GM10248 (cell line): ENCODE results near the gene AK8.

Experiments
- CTCF ChIA-PET: fragments of 300-600 bp; sonication (Branson Sonifier 250); formaldehyde crosslinking; extraction: SDS; loops from one replicate; lab custom pipeline; 2021; ENCODE audit warnings: antibody characterized with exemption; lab: Yijun Ruan, JAX
- POLR2A ChIA-PET: fragments of 350-650 bp; sonication (Branson Sonifier 250); formaldehyde crosslinking; extraction: SDS; loops from one replicate; lab custom pipeline; 2020; ENCODE audit warnings: antibody characterized with exemption; lab: Yijun Ruan, JAX
- DNase-seq: peaks from one replicate; pipeline ENCODE4 v3.0.0; 2012; ENCODE audit errors: extremely low spot score
- TF ChIP-seq, protein P1 (sequence below): IDR thresholded peaks from 2 replicates; pipeline ENCODE4 v1.5.1; 2012; ENCODE audit warnings: mild to moderate bottlenecking, low read depth; ENCODE audit errors: extremely low read depth, missing control alignments, control extremely low read depth

Gene AK8

DNA sequence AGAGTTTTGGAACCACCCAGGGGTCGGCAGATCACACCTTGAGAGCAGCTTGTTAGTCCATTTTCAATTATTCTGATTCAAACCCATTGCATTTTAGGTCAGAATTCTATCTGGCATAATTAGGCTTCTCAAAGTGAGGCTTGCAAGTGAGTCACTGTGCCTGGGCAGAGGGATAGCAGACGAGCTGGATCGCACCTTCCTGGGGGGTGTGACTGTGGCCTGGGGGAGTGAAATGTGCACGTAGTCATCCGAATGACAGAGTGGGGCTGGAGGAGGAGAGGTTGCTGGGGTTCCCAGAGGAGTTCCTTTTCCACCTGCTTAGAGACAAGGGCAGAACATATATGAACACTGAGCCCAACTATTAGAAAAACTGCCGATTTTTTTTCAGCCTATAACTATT is 32.3 kb upstream of the AK8 start:
- DNase-seq: no peak
- TF ChIP-seq, protein P1, sequence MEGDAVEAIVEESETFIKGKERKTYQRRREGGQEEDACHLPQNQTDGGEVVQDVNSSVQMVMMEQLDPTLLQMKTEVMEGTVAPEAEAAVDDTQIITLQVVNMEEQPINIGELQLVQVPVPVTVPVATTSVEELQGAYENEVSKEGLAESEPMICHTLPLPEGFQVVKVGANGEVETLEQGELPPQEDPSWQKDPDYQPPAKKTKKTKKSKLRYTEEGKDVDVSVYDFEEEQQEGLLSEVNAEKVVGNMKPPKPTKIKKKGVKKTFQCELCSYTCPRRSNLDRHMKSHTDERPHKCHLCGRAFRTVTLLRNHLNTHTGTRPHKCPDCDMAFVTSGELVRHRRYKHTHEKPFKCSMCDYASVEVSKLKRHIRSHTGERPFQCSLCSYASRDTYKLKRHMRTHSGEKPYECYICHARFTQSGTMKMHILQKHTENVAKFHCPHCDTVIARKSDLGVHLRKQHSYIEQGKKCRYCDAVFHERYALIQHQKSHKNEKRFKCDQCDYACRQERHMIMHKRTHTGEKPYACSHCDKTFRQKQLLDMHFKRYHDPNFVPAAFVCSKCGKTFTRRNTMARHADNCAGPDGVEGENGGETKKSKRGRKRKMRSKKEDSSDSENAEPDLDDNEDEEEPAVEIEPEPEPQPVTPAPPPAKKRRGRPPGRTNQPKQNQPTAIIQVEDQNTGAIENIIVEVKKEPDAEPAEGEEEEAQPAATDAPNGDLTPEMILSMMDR: no peak
- ChIA-PET CTCF (interaction anchor here (1.5 to 13.2 kb wide), 2 partner anchors 10 to 47 kb away, joined by 3 to 135 read pairs; no protein-coding TSS in a partner anchor), POLR2A (no interaction called here)

DNA sequence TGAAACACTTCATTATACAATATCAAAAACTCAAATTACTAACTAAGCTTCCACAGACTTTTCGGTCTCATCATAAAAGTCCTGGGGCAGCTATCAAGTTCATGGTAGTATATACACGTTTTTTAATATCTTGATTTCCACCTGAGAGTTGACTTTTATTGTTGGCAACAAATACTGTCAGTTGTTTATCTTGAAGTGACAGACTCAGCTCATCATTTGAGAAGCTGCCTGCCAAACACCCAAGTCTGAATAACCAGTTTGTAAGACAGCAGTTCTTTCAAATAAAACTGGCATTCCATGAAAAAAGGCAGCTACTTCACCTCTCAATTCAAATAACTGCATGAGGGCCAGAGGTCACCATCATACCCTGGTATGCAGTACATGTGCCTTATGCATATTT is 31.2 kb upstream of the AK8 start:
- TF ChIP-seq, protein P1: no peak
- ChIA-PET POLR2A (no interaction called here), CTCF (interaction anchor here (1.1 to 13.2 kb wide), 5 partner anchors 9 to 46 kb away, joined by 3 to 135 read pairs (median 5); no protein-coding TSS in a partner anchor)
- DNase-seq: no peak

DNA sequence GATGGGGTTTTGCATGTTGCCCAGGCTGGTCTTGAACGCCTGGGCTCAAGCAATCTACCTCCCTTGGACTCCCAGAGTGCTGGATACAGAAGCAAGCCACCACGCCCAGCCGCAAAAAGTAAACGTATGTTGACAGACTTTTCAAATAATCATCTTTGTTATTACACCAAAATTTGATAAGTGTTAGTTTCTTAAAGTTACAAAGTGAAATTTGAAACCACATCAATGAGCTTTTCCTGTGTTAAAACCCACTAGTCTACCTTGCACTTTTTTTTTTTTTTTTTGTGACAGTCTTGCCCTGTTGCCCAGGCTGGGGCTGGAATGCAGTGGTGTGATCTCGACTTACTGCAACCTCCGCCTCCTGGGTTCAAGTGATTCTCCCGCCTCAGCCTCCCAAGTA is 30.6 kb upstream of the AK8 start:
- no peak for DNase-seq
- ChIA-PET POLR2A (no interaction called here), CTCF (interaction anchor here (1.1 to 13.2 kb wide), 4 partner anchors 8 to 18 kb away, joined by 4 to 135 read pairs (median 8); no protein-coding TSS in a partner anchor)
- TF ChIP-seq, protein P1: no peak

DNA sequence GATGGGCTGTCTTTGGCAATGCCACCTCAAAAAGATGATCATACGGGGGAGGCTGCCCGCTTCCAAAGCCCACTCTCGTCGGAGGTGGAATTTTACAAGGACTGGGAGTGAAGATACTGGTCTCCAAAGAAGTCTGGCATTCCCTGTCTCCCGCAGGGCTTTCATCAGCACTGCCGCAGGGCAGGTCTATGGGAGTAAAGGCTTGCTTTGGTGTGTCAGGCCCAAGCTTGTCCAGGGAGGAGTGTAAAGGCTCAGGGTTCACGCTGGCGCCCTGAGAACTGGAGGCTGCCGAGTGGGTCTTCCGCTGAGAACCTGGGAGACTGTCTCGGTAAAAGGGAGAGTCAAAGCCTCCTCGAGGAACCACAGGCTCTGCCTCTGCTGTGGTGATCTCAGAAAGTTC is 27.6 kb upstream of the AK8 start:
- ChIA-PET POLR2A (no interaction called here), CTCF (interaction anchor here (1.1 to 10.7 kb wide), 6 partner anchors 9 to 491 kb away, joined by 3 to 135 read pairs (median 3); no protein-coding TSS in a partner anchor)
- TF ChIP-seq, protein P1: no peak
- no peak for DNase-seq

DNA sequence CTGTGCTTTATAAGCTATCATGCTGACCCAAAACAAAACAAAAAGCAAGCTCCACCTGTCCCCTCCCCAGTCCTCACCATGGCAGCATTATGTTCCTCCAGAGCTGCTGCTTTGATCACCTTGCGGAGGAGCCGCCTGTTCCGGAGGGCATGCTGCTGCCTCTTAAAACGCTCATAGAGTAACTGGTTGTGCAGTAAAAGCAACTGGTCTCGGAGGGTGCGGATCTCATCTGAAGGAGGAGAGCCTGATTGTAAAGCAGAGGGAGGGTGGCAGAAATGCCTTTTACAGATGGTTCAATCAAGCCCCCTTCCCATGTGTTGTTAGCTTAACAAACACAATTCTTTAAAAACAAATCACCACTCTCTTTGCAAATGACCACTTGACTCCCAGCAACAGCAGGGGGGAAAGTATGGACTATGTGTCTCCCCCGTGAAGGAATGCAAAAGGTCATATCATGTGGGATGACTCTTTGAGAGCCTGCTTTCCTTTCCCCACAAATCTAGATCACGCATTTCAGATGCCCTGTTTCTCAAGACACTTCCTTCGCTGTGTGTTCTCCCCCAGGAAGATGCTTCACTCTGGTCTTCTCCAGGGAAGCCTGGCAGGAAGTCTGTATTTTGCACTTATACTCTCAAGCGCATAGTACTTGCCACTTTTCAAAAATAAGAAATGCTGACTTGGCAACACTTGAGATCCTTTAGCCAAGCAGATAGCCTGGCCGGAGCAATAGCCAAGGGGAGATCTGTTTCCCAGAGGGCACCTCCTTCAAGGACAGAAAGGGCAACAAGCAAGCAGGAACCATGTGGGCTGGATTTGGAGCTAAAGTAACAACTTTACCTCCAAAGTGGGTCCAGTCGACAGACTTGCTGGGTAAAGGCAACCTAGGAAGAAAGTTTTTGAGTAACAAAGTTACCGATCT is 25.7 kb upstream of the AK8 start:
- ChIA-PET POLR2A (interaction anchor here (1.0 kb wide), 1 partner anchor 8 kb away, joined by 3 read pairs; no protein-coding TSS in a partner anchor), CTCF (interaction anchor here (0.7 to 10.7 kb wide), 17 partner anchors 10 to 490 kb away, joined by 3 to 135 read pairs (median 6); partner anchors contain the start of gene SPACA9)
- TF ChIP-seq, protein P1: no peak
- DNase-seq: no peak

DNA sequence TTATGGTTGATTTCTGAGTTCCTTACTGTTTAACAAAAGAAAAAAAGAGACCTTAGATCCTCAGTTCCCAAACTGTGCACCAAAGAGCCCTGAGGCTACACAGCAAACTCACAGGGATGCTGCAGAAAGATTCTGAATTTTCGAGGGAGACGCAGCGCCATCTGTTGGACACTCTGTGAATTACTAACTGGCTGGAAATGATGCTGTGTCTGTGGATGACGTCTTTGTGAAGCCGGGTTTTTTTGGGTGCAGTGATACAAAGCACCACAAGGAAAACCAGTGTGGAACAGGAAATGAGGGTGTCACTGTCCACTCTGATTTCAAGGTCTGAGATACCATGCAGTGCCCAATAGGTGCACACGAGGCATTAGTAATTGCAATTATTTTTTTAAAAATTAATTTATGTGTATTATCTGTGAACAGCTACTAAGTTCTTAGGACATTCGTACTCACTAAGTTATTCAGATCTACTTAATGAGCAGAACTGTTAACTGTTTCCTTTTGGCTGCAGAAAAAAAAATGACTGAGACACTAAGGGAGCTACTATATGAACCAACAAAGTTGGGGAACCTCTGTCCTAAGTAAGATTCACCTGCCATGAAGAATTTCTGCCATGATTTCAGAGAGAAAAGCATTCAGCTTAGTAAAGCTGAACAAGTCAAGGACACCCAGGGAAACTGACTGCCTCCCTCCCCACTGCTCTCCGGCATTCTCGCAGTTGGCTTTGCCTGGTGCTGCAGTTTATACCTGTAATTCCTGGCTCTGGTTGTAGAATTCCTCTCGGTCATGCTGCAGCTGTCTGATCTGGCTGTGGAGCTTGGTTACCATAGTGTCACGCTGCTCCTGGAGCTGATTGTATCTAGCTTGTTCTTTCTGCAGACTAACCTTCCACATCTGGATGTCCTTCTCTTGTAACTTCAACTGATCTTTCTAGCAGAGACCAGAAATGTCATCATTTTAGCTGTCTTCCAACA is 24.1 kb upstream of the AK8 start:
- POLR2A ChIA-PET: no interaction called here
- CTCF ChIA-PET: interaction anchor here (0.8 to 10.7 kb wide), 32 partner anchors 8 to 428 kb away, joined by 3 to 135 read pairs (median 5); partner anchors contain the start of gene SPACA9
- TF ChIP-seq, protein P1: peak; percentile 88
- DNase-seq: peak; percentile 84
